ENCODE data around the gene SMARCB1. TPM values are rescaled to one million over a fixed set of nuclear protein-coding genes. Genes with fewer than 3 reads are reported as not detected.
A peak's percentile ranks its signal among the peaks of the same experiment; 100 is the strongest.

The SMARCB1 gene
- total and polyA plus RNA-seq, 7 donors, result 25.0 to 85.7 (median 43.9) TPM

DNA sequence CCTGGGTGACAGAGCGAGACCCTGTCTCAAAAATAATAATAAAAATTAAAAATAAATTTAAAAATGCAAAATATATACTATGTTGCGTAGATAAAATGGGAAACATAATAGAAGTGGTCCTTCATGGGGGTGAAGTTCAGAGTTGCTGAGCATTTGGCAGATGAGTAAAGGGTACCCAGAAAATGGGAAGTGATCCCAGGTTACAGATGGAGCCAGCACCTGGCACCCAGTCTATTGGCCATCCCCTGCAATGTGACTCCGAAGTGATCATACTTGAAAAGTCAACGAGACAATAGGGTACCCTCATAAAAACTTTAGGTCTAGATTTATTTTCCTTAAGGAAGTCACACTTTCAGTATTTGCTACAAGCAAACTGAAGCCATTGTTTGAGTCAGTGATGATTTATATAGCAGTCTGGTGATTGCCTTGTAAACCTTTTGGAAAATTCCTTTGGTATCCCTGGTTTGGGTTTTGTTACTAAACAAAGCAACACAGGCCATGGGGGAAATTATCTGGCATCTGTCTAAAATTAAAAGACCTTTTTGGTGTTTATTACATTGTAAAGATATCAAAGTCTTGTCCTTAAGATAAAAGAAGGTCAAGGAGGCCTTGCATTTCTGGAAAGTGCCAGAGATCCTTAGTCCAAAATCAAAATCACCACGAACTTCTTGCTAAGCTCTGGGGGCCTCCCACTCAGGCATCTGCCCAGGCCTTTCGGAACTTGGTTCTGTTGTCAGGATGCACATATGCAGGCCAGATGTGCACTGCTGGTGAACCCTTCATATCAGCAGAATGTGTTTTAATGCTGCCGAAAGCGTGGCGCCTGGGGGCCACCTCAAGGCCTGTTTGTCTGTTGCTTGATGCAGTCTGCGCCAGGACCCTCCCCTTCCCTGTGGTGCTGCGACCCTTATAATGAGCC, 4.3 kb downstream of the SMARCB1 start:
- H3K27me3 ChIP-seq, result no peaks in the 10 kb centered on the region
- intact Hi-C loops (cut with DNase I), result no loop called here
- peaks cover 0 to 56% (median 45%) of the 10 kb centered on the region in 4 donors for H3K4me1 ChIP-seq
- peak overlapping the region; percentile 26 to 76 (median 62) for H3K27ac ChIP-seq
- peaks cover 0 to 41% (median 29%) of the 10 kb centered on the region in 4 donors for H3K36me3 ChIP-seq
- DNase-seq, result no peak
- TF ChIP-seq EP300 (IDR thresholded peaks at IDR 0.05), result no peak
- no peak for TF ChIP-seq POLR2A (IDR thresholded peaks at IDR 0.05)
- TF ChIP-seq, protein P1, sequence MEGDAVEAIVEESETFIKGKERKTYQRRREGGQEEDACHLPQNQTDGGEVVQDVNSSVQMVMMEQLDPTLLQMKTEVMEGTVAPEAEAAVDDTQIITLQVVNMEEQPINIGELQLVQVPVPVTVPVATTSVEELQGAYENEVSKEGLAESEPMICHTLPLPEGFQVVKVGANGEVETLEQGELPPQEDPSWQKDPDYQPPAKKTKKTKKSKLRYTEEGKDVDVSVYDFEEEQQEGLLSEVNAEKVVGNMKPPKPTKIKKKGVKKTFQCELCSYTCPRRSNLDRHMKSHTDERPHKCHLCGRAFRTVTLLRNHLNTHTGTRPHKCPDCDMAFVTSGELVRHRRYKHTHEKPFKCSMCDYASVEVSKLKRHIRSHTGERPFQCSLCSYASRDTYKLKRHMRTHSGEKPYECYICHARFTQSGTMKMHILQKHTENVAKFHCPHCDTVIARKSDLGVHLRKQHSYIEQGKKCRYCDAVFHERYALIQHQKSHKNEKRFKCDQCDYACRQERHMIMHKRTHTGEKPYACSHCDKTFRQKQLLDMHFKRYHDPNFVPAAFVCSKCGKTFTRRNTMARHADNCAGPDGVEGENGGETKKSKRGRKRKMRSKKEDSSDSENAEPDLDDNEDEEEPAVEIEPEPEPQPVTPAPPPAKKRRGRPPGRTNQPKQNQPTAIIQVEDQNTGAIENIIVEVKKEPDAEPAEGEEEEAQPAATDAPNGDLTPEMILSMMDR (IDR thresholded peaks at IDR 0.05), result no peak
- no peak for TF ChIP-seq POLR2AphosphoS5 (IDR thresholded peaks at IDR 0.05)
- no peak overlapping the region for H3K4me3 ChIP-seq
- H3K9me3 ChIP-seq, result no peaks in the 10 kb centered on the region
- 67 to 76% methylated on average over 11 of the region's 11 CpGs for WGBS, 2 donors

GRCh38 chr22:23791738-23792645, 5.2 kb downstream of the SMARCB1 start:
- TF ChIP-seq, protein P1 (IDR thresholded peaks at IDR 0.05), result no peak
- TF ChIP-seq POLR2A (IDR thresholded peaks at IDR 0.05) (no peak), POLR2AphosphoS5 (IDR thresholded peaks at IDR 0.05) (no peak), EP300 (IDR thresholded peaks at IDR 0.05) (no peak)
- intact Hi-C loops (cut with DNase I), result no loop called here
- no peak for DNase-seq
- Histone ChIP-seq H3K27me3 (no peaks in the 10 kb centered on the region), H3K9me3 (no peaks in the 10 kb centered on the region), H3K4me3 (no peak overlapping the region), H3K27ac (peak overlapping the region in 3 of 4 donors; percentile 58 to 76 (median 66)), H3K36me3 (peaks cover 4 to 47% (median 30%) of the 10 kb centered on the region in 4 donors), H3K4me1 (peaks cover 0 to 49% (median 39%) of the 10 kb centered on the region in 4 donors)
- WGBS, 2 donors, result 74 to 82% methylated on average over 25 of the region's 25 CpGs

- 89 to 94% methylated on average over 8 of the region's 8 CpGs for WGBS, 2 donors
- Histone ChIP-seq H3K36me3 (peaks cover 4 to 55% (median 34%) of the 10 kb centered on the region in 4 donors), H3K27ac (no peak overlapping the region), H3K4me1 (peaks cover 0 to 40% (median 30%) of the 10 kb centered on the region in 4 donors), H3K9me3 (no peaks in the 10 kb centered on the region), H3K27me3 (no peaks in the 10 kb centered on the region), H3K4me3 (no peak overlapping the region)
- intact Hi-C loops (cut with DNase I), result no loop called here
- DNase-seq, result no peak
- TF ChIP-seq POLR2A (IDR thresholded peaks at IDR 0.05), result no peak
- no peak for TF ChIP-seq POLR2AphosphoS5 (IDR thresholded peaks at IDR 0.05)
- no peak for TF ChIP-seq EP300 (IDR thresholded peaks at IDR 0.05)
- TF ChIP-seq, protein P1 (IDR thresholded peaks at IDR 0.05), result no peak
These were observed 6.6 kb downstream of the SMARCB1 start for GRCh38 chr22:23793326-23793725.

DNA sequence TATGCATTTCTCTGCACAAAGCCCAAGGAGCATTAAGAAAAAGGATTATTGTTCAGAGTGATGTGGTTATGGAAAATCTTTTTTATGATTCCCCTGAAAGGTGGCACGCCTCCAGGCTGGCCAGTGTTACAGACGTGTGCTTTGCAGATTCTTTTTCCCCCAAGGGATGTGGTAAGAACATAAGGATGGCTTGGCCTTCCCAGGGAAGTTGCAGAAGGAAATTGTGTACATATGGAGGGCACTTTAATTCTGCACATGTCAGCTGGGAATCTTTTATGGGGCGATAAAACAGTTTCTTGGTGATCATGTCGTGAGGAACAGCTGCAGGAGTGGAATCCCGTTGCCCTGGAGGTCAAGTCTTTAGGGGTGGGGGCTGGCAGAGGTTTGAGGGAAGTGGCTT, 9.7 kb downstream of the SMARCB1 start:
- intact Hi-C loops (cut with DNase I), result no loop called here
- TF ChIP-seq EP300 (IDR thresholded peaks at IDR 0.05) (no peak), POLR2AphosphoS5 (IDR thresholded peaks at IDR 0.05) (no peak)
- TF ChIP-seq, protein P1 (IDR thresholded peaks at IDR 0.05), result no peak
- 51 to 60% methylated on average over 5 of the region's 5 CpGs for WGBS, 2 donors

More for the DNA sequence above, 9.7 kb downstream of the SMARCB1 start:
- Histone ChIP-seq H3K4me3 (no peak overlapping the region), H3K27me3 (no peaks in the 10 kb centered on the region), H3K4me1 (peaks cover 0 to 8% (median 6%) of the 10 kb centered on the region in 4 donors), H3K36me3 (peaks cover 18 to 86% (median 49%) of the 10 kb centered on the region in 4 donors), H3K9me3 (no peaks in the 10 kb centered on the region), H3K27ac (no peak overlapping the region)
- DNase-seq, result no peak

Data from sigmoid colon (tissue), 7 donors.